Mucosa of descending colon (tissue), 3 donors: ENCODE results near the gene ABHD12. TPM values are rescaled to one million over a fixed set of nuclear protein-coding genes. Genes with fewer than 3 reads are reported as not detected.
A peak's percentile ranks its signal among the peaks of the same experiment; 100 is the strongest.

Source experiments
- ATAC-seq: fragments of 200-7000 bp; cut with Tn5 transposase; one replicate; pipeline ENCODE4 v1.9.1; 2020; ENCODE audit warnings: mild to moderate bottlenecking, moderate library complexity
- DNase-seq, 3 donors: peaks; one replicate each; pipeline ENCODE4 v3.0.0-alpha.2; 2020
- H3K36me3 ChIP-seq: fragments of 200-600 bp; one replicate; pipeline ENCODE4 v1.8.0; 2021; ENCODE audit warnings: low read depth, mild to moderate bottlenecking
- H3K4me1 ChIP-seq: fragments of 200-600 bp; one replicate; pipeline ENCODE4 v1.8.0; 2021; ENCODE audit warnings: low read depth, mild to moderate bottlenecking
- H3K4me3 ChIP-seq: fragments of 200-600 bp; one replicate; pipeline ENCODE4 v1.8.0; 2021; ENCODE audit warnings: mild to moderate bottlenecking
- H3K9me3 ChIP-seq: fragments of 200-600 bp; one replicate; pipeline ENCODE4 v1.8.0; 2021; ENCODE audit warnings: mild to moderate bottlenecking
- CTCF ChIP-seq: fragments of 200-600 bp; IDR thresholded peaks from one replicate; pipeline ENCODE4 v1.8.0; 2022; ENCODE audit warnings: antibody characterized with exemption, mild to moderate bottlenecking
- intact Hi-C, 2 donors: fragments of 100-400 bp; cut with DNase I in 1 of 2; cut with micrococcal nuclease in 1 of 2; formaldehyde crosslinking; loops; one replicate each; pipeline versions ENCODE4 v1.11.0 to v1.11.1; 2022; cut with DNase I, micrococcal nuclease
- total RNA-seq, 3 donors: library from RNA; stranded (reverse); fragmentation: NEBNext Ultra II Directional in 2 of 3; extraction: Animal tissue kit (Norgen Biotek cat#: 25700) in 2 of 3; gene quantifications; one replicate each; pipeline versions ENCODE4 v1.2.1 to v1.2.4, GENCODE V29; 2021 to 2023
- donor health status: DM: no; HTN: no; CAD: no; lungs with moderate emphysema.
- donor health status: DM: no; HTN: no; CAD: no.
- donor health status: DM: no; HTN: yes; CAD: no.

ABHD12 gene
- total RNA-seq, 3 donors from 2014 or later, result 47.3 to 65.5 (median 59.5) TPM

GRCh38 chr20:25328954-25329498 is 61.6 kb downstream of the ABHD12 start:
- no peak for TF ChIP-seq CTCF
- intact Hi-C loops, result no loop called here
- Histone ChIP-seq H3K36me3 (no peaks in the 10 kb centered on the region), H3K4me3 (no peak overlapping the region), H3K9me3 (no peaks in the 10 kb centered on the region), H3K4me1 (no peaks in the 10 kb centered on the region)
- DNase-seq (no peak), ATAC-seq (peak; percentile 21)

- no peak for ATAC-seq
Measured at GRCh38 chr20:25327521-25328235, 63.0 kb downstream of the ABHD12 start.

DNA sequence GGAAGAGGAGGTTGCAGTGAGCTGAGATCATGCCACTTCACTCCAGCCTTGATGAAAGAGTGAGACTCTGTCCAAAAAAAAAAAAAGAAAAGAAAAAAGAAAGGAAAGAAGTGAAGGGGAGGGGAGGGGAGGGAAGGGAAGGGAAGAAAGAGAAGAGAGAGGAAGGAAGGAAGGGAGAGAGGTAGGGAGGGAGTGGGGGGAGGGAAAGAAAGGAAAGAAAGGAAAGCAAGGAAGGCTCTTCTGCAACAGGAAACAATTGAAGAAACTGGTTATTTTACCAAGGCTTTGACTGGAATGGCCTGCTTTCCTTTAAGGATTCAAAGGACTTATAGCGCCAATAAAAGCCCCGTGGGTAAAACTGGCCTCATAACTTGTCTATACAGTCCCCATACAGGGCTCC is 64.6 kb downstream of the ABHD12 start:
- DNase-seq, result no peak
- no peaks in the 10 kb centered on the region for H3K9me3 ChIP-seq
- H3K4me1 ChIP-seq, result peaks cover 7% of the 10 kb centered on the region
- no peak for TF ChIP-seq CTCF
- H3K4me3 ChIP-seq, result no peak overlapping the region
- intact Hi-C loops, result no loop called here
- no peaks in the 10 kb centered on the region for H3K36me3 ChIP-seq
- ATAC-seq, result no peak

More at GRCh38 chr20:25327521-25328235, 63.0 kb downstream of the ABHD12 start:
- Histone ChIP-seq H3K4me1 (peaks cover 7% of the 10 kb centered on the region), H3K9me3 (no peaks in the 10 kb centered on the region), H3K4me3 (no peak overlapping the region), H3K36me3 (no peaks in the 10 kb centered on the region)
- intact Hi-C loops, result no loop called here
- DNase-seq, result no peak
- TF ChIP-seq CTCF, result no peak

GRCh38 chr20:25325073-25325472 is 65.6 kb downstream of the ABHD12 start:
- DNase-seq, result no peak
- no peaks in the 10 kb centered on the region for H3K36me3 ChIP-seq
- peaks cover 7% of the 10 kb centered on the region for H3K4me1 ChIP-seq
- ATAC-seq, result no peak
- no peaks in the 10 kb centered on the region for H3K9me3 ChIP-seq
- no peak overlapping the region for H3K4me3 ChIP-seq
- TF ChIP-seq CTCF, result no peak
- intact Hi-C loops, result no loop called here

- intact Hi-C loops, result no loop called here
- Histone ChIP-seq H3K36me3 (no peaks in the 10 kb centered on the region), H3K4me3 (no peak overlapping the region), H3K9me3 (no peaks in the 10 kb centered on the region), H3K4me1 (peaks cover 7% of the 10 kb centered on the region)
- ATAC-seq, result peak; percentile 38
- peak in 1 of 3 donors; percentile 37 for DNase-seq
- TF ChIP-seq CTCF, result no peak
Measured at GRCh38 chr20:25324412-25324811, 66.2 kb downstream of the ABHD12 start.
